BE2C (cell line): Measurements from ENCODE around the gene TMEM100.

Experiments
- DNase-seq: peaks from one replicate; pipeline ENCODE4 v3.0.0-alpha.2; 2020
- H3K27me3 ChIP-seq: fragments of 250-450 bp; sonication (Bioruptor Pico); 2 replicates; pipeline ENCODE4 v1.5.1; 2020; ENCODE audit warnings: mild to moderate bottlenecking
- H3K36me3 ChIP-seq: fragments of 250-450 bp; sonication (Bioruptor Pico); 2 replicates; pipeline ENCODE4 v1.5.1; 2020; ENCODE audit warnings: mild to moderate bottlenecking
- H3K4me1 ChIP-seq: fragments of 250-450 bp; sonication (Bioruptor Pico); 2 replicates; pipeline ENCODE4 v1.5.1; 2020
- H3K4me3 ChIP-seq: 2 replicates; pipeline ENCODE4 v1.5.1; 2011; ENCODE audit warnings: low read depth, low read length
- H3K9me3 ChIP-seq: fragments of 250-450 bp; sonication (Bioruptor Pico); 2 replicates; pipeline ENCODE4 v1.5.1; 2020
- CTCF ChIP-seq: IDR thresholded peaks from 2 replicates; pipeline ENCODE4 v1.5.1; 2012; ENCODE audit warnings: mild to moderate bottlenecking, low read depth, low read length

TMEM100 gene

GRCh38 chr17:55731586-55732250 lies 9.1 kb upstream of the TMEM100 start:
- H3K4me1 ChIP-seq: peaks cover 43% of the 10 kb centered on the region
- no peaks in the 10 kb centered on the region for H3K36me3 ChIP-seq
- H3K27me3 ChIP-seq: no peaks in the 10 kb centered on the region
- peak overlapping the region; percentile 48 for H3K4me3 ChIP-seq
- no peak for DNase-seq
- H3K9me3 ChIP-seq: no peaks in the 10 kb centered on the region
- no peak for TF ChIP-seq CTCF

GRCh38 chr17:55730808-55731207 lies 8.1 kb upstream of the TMEM100 start:
- no peaks in the 10 kb centered on the region for H3K9me3 ChIP-seq
- H3K36me3 ChIP-seq: no peaks in the 10 kb centered on the region
- DNase-seq: no peak
- H3K27me3 ChIP-seq: no peaks in the 10 kb centered on the region
- peaks cover 49% of the 10 kb centered on the region for H3K4me1 ChIP-seq
- no peak for TF ChIP-seq CTCF
- H3K4me3 ChIP-seq: peak overlapping the region; percentile 48

- TF ChIP-seq CTCF: no peak
- H3K36me3 ChIP-seq: no peaks in the 10 kb centered on the region
- H3K4me3 ChIP-seq: peak overlapping the region; percentile 48
- no peak for DNase-seq
- H3K9me3 ChIP-seq: no peaks in the 10 kb centered on the region
- H3K4me1 ChIP-seq: peaks cover 53% of the 10 kb centered on the region
- H3K27me3 ChIP-seq: no peaks in the 10 kb centered on the region
These were observed 7.7 kb upstream of the TMEM100 start for GRCh38 chr17:55730380-55730779.

- no peak for DNase-seq
- no peaks in the 10 kb centered on the region for H3K27me3 ChIP-seq
- no peaks in the 10 kb centered on the region for H3K36me3 ChIP-seq
- no peaks in the 10 kb centered on the region for H3K9me3 ChIP-seq
- no peak for TF ChIP-seq CTCF
- peaks cover 56% of the 10 kb centered on the region for H3K4me1 ChIP-seq
- no peak overlapping the region for H3K4me3 ChIP-seq
These were observed 6.8 kb upstream of the TMEM100 start for GRCh38 chr17:55729484-55729883.

- Histone ChIP-seq H3K9me3 (no peaks in the 10 kb centered on the region), H3K27me3 (no peaks in the 10 kb centered on the region), H3K4me1 (peaks cover 50% of the 10 kb centered on the region), H3K4me3 (no peak overlapping the region), H3K36me3 (no peaks in the 10 kb centered on the region)
- DNase-seq: no peak
- no peak for TF ChIP-seq CTCF
These were observed 6.2 kb upstream of the TMEM100 start for GRCh38 chr17:55728833-55729232.

- Histone ChIP-seq H3K4me3 (no peak overlapping the region), H3K27me3 (no peaks in the 10 kb centered on the region), H3K36me3 (no peaks in the 10 kb centered on the region), H3K4me1 (peaks cover 46% of the 10 kb centered on the region), H3K9me3 (no peaks in the 10 kb centered on the region)
- no peak for TF ChIP-seq CTCF
- no peak for DNase-seq
These were observed 5.7 kb upstream of the TMEM100 start for GRCh38 chr17:55728361-55728760.
